Natural killer cell (primary cell): ENCODE results near the gene LRRC17. TPM values are rescaled to one million over a fixed set of nuclear protein-coding genes. Genes with fewer than 3 reads are reported as not detected.

Experiments used
- ATAC-seq, 3 donors: fragments of 150-1000 bp in 2 of 3; fragments of 200-7000 bp in 1 of 3; cut with Tn5 transposase; 1 replicate in 1 of 3; 2 replicates in 2 of 3; pipeline ENCODE4 v1.10.0; 2021; ENCODE audit warnings: mild to moderate bottlenecking in 2 of 3, moderate library complexity in 2 of 3
- DNase-seq, 2 donors: peaks; one replicate each; pipeline versions ENCODE4 v3.0.0 to v3.0.0-alpha.2; 2013 to 2021; ENCODE audit warnings: mixed read lengths in 1 of 2
- H3K27ac ChIP-seq: one replicate; pipeline ENCODE4 v1.5.1; 2013; ENCODE audit warnings: mild to moderate bottlenecking, low read length
- H3K27me3 ChIP-seq: one replicate; pipeline ENCODE4 v1.6.1; 2013; ENCODE audit warnings: low read length; ENCODE audit not compliant: control insufficient read depth, insufficient read depth
- H3K36me3 ChIP-seq: one replicate; pipeline ENCODE4 v1.6.1; 2013; ENCODE audit warnings: low read length; ENCODE audit not compliant: control insufficient read depth, insufficient read depth
- H3K4me1 ChIP-seq: one replicate; pipeline ENCODE4 v1.6.1; 2013; ENCODE audit warnings: low read length; ENCODE audit not compliant: control insufficient read depth, insufficient read depth
- H3K4me3 ChIP-seq: one replicate; pipeline ENCODE4 v1.5.1; 2013; ENCODE audit warnings: low read length
- H3K9me3 ChIP-seq: one replicate; pipeline ENCODE4 v1.6.1; 2013; ENCODE audit warnings: low read length; ENCODE audit not compliant: control insufficient read depth, insufficient read depth
- H3K27ac Mint-ChIP-seq, 2 donors: one replicate each; pipeline ENCODE4 v1.8.0; 2022; ENCODE audit warnings: mild to moderate bottlenecking in 2 of 2, mixed read lengths in 2 of 2, moderate library complexity in 1 of 2
- H3K27me3 Mint-ChIP-seq, 2 donors: one replicate each; pipeline ENCODE4 v1.8.0; 2022; ENCODE audit warnings: low read depth in 2 of 2, mixed read lengths in 2 of 2
- H3K36me3 Mint-ChIP-seq: one replicate; pipeline ENCODE4 v1.8.0; 2022; ENCODE audit warnings: mixed read lengths
- H3K4me1 Mint-ChIP-seq, 2 donors: one replicate each; pipeline ENCODE4 v1.8.0; 2022; ENCODE audit warnings: mixed read lengths in 2 of 2
- H3K4me3 Mint-ChIP-seq: one replicate; pipeline ENCODE4 v1.8.0; 2022; ENCODE audit warnings: mild to moderate bottlenecking, moderate library complexity, mixed read lengths
- H3K9me3 Mint-ChIP-seq, 2 donors: one replicate each; pipeline ENCODE4 v1.8.0; 2022; ENCODE audit warnings: mixed read lengths in 2 of 2
- WGBS: methylation state at CpG from one replicate; pipeline ENCODE4 v1.1.7; 2013; ENCODE audit warnings: missing lambda C conversion rate; ENCODE audit not compliant: insufficient coverage; 5-methylcytosine and 5-hydroxymethylcytosine counted together
- intact Hi-C: fragments of 100-400 bp; cut with micrococcal nuclease; formaldehyde crosslinking; loops from one replicate; pipeline ENCODE4 v1.14.2; 2022
- total RNA-seq, 4 donors: library from RNA; stranded (reverse); fragments of 120-200 nt in 1 of 4; gene quantifications; one replicate each; pipeline versions ENCODE4 v1.2.3 to v1.2.4, GENCODE V29; 2013 to 2022
- TF ChIP-seq, protein P1 (sequence below): fragments of 200-600 bp; IDR thresholded peaks from one replicate; pipeline ENCODE4 v1.8.0; 2022; ENCODE audit warnings: antibody characterized with exemption

LRRC17 gene
- total RNA-seq, 3 donors from 2014 or later (not counting 1 experiment from before 2014, with no cell fraction given) = 0.63 TPM; not detected in 2

DNA sequence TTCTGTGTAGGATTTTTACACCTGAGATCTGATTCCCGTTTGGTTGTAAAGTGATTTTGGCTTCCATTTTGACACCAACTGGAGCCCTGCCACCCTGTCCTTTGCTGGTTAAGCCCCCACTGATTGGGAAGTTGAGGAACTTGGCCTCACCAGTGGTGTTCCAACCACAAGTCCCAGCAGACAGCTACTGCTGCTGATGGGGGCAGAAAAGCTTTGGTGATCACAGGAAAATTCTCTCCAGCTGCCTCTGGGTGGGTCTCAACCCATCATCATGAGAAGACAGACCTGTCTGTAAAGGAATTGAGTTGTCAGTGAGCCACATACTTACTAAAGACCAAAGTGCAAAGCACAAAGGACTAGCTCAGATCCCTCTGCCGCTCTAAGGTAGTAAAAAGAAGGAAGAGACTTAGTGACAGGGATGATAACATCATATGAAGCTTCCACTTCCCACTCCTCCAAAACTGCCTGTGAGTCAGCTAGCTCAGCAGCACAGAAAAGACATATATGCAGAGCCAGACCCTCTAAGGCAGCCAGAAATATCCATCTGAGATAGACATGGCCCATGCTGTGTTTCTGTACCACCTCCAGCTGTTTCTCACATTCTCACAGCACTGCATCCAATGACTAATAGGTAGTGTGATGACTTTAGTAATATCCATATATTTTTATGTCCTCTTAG, 22.4 kb upstream of the LRRC17 start:
- no peaks in the 10 kb centered on the region for H3K4me1 ChIP-seq
- H3K9me3 ChIP-seq = no peaks in the 10 kb centered on the region
- H3K4me1 Mint-ChIP-seq = peaks cover 6 to 9% of the 10 kb centered on the region in 2 donors
- intact Hi-C loops = no loop called here
- TF ChIP-seq, protein P1, sequence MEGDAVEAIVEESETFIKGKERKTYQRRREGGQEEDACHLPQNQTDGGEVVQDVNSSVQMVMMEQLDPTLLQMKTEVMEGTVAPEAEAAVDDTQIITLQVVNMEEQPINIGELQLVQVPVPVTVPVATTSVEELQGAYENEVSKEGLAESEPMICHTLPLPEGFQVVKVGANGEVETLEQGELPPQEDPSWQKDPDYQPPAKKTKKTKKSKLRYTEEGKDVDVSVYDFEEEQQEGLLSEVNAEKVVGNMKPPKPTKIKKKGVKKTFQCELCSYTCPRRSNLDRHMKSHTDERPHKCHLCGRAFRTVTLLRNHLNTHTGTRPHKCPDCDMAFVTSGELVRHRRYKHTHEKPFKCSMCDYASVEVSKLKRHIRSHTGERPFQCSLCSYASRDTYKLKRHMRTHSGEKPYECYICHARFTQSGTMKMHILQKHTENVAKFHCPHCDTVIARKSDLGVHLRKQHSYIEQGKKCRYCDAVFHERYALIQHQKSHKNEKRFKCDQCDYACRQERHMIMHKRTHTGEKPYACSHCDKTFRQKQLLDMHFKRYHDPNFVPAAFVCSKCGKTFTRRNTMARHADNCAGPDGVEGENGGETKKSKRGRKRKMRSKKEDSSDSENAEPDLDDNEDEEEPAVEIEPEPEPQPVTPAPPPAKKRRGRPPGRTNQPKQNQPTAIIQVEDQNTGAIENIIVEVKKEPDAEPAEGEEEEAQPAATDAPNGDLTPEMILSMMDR = no peak
- H3K27me3 Mint-ChIP-seq = peaks cover 2 to 13% of the 10 kb centered on the region in 2 donors
- no peak overlapping the region for H3K27ac ChIP-seq
- H3K27ac Mint-ChIP-seq = no peak overlapping the region
- H3K4me3 Mint-ChIP-seq = no peak overlapping the region
- no peaks in the 10 kb centered on the region for H3K27me3 ChIP-seq
- no peak for ATAC-seq
- no peaks in the 10 kb centered on the region for H3K9me3 Mint-ChIP-seq
- no peak overlapping the region for H3K4me3 ChIP-seq
- WGBS = 71% methylated on average over 1 of the region's 2 CpGs
- no peaks in the 10 kb centered on the region for H3K36me3 Mint-ChIP-seq
- no peaks in the 10 kb centered on the region for H3K36me3 ChIP-seq
- DNase-seq = no peak

DNA sequence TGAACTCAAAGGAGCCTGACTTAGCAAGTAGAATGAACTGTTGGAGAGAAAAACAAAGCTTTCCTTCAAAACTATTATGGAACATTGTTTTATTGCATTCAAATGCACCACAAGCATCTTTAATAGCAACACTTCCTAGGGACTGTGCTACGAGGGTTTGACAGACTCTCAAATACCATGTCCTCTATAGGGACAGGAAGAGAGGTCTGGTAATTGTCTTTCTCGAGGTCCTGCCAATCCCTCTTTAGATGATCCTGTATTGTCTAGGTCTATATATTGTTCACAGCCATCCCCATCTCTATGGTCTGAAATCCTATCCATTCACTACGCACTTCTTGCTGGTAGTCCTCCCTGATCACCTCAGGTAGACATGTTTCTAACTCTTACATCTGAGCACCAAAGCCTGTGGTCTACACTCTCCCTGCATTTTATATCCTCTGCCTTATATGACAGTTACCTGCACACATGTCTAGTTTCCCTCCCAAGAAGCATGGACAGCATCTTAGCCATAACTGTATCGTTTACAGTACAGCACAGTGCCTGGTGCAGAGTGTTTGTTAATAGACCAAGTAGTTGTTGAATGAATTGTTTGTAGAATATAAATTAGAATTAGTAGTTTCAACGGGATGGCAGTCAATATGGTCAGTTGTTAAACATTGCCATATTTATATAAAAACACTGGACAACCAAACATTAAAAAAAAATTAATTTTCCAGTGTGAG, 21.7 kb upstream of the LRRC17 start:
- H3K4me3 Mint-ChIP-seq = no peak overlapping the region
- no peaks in the 10 kb centered on the region for H3K4me1 ChIP-seq
- peaks cover 2 to 13% of the 10 kb centered on the region in 2 donors for H3K27me3 Mint-ChIP-seq
- peaks cover 6 to 9% of the 10 kb centered on the region in 2 donors for H3K4me1 Mint-ChIP-seq
- H3K4me3 ChIP-seq = no peak overlapping the region
- ATAC-seq (no peak), DNase-seq (no peak)
- intact Hi-C loops = no loop called here
- no peaks in the 10 kb centered on the region for H3K27me3 ChIP-seq
- H3K36me3 ChIP-seq = no peaks in the 10 kb centered on the region
- H3K9me3 ChIP-seq = no peaks in the 10 kb centered on the region
- no peak overlapping the region for H3K27ac Mint-ChIP-seq
- H3K36me3 Mint-ChIP-seq = no peaks in the 10 kb centered on the region
- H3K9me3 Mint-ChIP-seq = no peaks in the 10 kb centered on the region
- H3K27ac ChIP-seq = no peak overlapping the region
- TF ChIP-seq, protein P1 = no peak
- 94% methylated on average over 3 of the region's 5 CpGs for WGBS

DNA sequence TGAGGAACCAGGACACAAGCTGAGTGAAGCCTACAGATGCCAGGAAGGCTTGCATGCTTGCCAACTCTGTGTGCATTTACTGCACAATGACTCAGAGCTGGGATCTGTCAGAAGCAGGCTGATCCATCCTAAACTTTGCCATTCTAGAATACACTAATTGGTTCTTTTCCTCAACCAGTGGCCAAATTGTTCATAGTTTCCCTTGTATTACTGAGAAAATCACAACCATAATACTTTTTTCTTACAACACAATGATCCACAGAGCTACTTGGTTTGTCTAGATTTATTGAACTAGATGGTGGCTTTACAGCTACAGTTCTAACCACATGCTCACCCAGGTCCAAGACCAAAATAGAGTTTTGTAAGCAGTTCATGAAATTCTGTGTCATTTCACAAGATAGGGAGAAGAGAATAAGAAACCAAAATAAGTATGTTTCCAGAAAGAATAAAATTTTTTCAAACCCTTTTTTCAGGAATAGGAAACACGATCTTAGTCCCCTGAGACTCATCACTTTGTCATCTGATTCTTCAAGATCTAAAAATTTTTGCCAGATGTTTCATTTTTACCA, 21.0 kb upstream of the LRRC17 start:
- H3K27ac ChIP-seq = no peak overlapping the region
- no peaks in the 10 kb centered on the region for H3K36me3 Mint-ChIP-seq
- peaks cover 2 to 13% of the 10 kb centered on the region in 2 donors for H3K27me3 Mint-ChIP-seq
- no peak overlapping the region for H3K4me3 Mint-ChIP-seq
- H3K9me3 Mint-ChIP-seq = no peaks in the 10 kb centered on the region
- H3K9me3 ChIP-seq = no peaks in the 10 kb centered on the region
- no CpG with 5 or more reads among the region's 1 CpG for WGBS
- TF ChIP-seq, protein P1 = no peak
- no peaks in the 10 kb centered on the region for H3K27me3 ChIP-seq
- no peaks in the 10 kb centered on the region for H3K4me1 ChIP-seq
- ATAC-seq = no peak
- no peak for DNase-seq
- intact Hi-C loops = no loop called here
- no peaks in the 10 kb centered on the region for H3K36me3 ChIP-seq
- H3K4me1 Mint-ChIP-seq = peaks cover 6 to 9% of the 10 kb centered on the region in 2 donors
- no peak overlapping the region for H3K27ac Mint-ChIP-seq
- H3K4me3 ChIP-seq = no peak overlapping the region
